Measurements from ENCODE around the gene SLC46A3. TPM values are rescaled to one million over a fixed set of nuclear protein-coding genes. Genes with fewer than 3 reads are reported as not detected.

The SLC46A3 gene
- total RNA-seq, 1 experiment from 2014 or later = 8.1 TPM

- no peaks in the 10 kb centered on the region for H3K9me3 Mint-ChIP-seq (ENCODE audit: unreplicated experiment)
- DNase-seq (ENCODE audit: unreplicated experiment) = no peak
- no peak overlapping the region for H3K27ac Mint-ChIP-seq (ENCODE audit: low read depth, unreplicated experiment)
- TF ChIP-seq, protein P1, sequence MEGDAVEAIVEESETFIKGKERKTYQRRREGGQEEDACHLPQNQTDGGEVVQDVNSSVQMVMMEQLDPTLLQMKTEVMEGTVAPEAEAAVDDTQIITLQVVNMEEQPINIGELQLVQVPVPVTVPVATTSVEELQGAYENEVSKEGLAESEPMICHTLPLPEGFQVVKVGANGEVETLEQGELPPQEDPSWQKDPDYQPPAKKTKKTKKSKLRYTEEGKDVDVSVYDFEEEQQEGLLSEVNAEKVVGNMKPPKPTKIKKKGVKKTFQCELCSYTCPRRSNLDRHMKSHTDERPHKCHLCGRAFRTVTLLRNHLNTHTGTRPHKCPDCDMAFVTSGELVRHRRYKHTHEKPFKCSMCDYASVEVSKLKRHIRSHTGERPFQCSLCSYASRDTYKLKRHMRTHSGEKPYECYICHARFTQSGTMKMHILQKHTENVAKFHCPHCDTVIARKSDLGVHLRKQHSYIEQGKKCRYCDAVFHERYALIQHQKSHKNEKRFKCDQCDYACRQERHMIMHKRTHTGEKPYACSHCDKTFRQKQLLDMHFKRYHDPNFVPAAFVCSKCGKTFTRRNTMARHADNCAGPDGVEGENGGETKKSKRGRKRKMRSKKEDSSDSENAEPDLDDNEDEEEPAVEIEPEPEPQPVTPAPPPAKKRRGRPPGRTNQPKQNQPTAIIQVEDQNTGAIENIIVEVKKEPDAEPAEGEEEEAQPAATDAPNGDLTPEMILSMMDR (IDR thresholded peaks at IDR 0.05; ENCODE audit: unreplicated experiment) = no peak
- intact Hi-C loops (cut with micrococcal nuclease) = no loop called here
- no TSS peak for BruUV-seq (replicated peaks)
- POLR2A ChIA-PET = interaction anchor here (0.9 kb wide), 1 partner anchor 12 kb away, joined by 4 read pairs; the partner anchor contains the start of gene SLC46A3
- H3K36me3 Mint-ChIP-seq (ENCODE audit: insufficient read depth, unreplicated experiment) = no peaks in the 10 kb centered on the region
- CTCF ChIA-PET = no interaction called here
- H3K4me1 Mint-ChIP-seq (ENCODE audit: insufficient read depth, unreplicated experiment) = no peaks in the 10 kb centered on the region
- no peaks in the 10 kb centered on the region for H3K27me3 Mint-ChIP-seq (ENCODE audit: insufficient read depth, unreplicated experiment)
- H3K4me3 Mint-ChIP-seq (ENCODE audit: unreplicated experiment) = no peak overlapping the region
Measured at GRCh38 chr13:28730762-28731161, 12.0 kb upstream of the SLC46A3 start.

GRCh38 chr13:28729541-28729940 lies 10.8 kb upstream of the SLC46A3 start:
- H3K27me3 Mint-ChIP-seq (ENCODE audit: insufficient read depth, unreplicated experiment) = no peaks in the 10 kb centered on the region
- no peak for DNase-seq (ENCODE audit: unreplicated experiment)
- H3K27ac Mint-ChIP-seq (ENCODE audit: low read depth, unreplicated experiment) = no peak overlapping the region
- no TSS peak for BruUV-seq (replicated peaks)
- H3K9me3 Mint-ChIP-seq (ENCODE audit: unreplicated experiment) = no peaks in the 10 kb centered on the region
- intact Hi-C loops (cut with micrococcal nuclease) = no loop called here
- TF ChIP-seq, protein P1 (IDR thresholded peaks at IDR 0.05; ENCODE audit: unreplicated experiment) = no peak
- H3K4me3 Mint-ChIP-seq (ENCODE audit: unreplicated experiment) = no peak overlapping the region
- ChIA-PET CTCF (interaction anchor here (0.7 kb wide), 1 partner anchor 19 kb away, joined by 3 read pairs; no protein-coding TSS in a partner anchor), POLR2A (interaction anchor here (0.9 to 1.4 kb wide), 2 partner anchors 9 to 11 kb away, joined by 3 to 4 read pairs; partner anchors contain the start of gene SLC46A3)
- H3K4me1 Mint-ChIP-seq (ENCODE audit: insufficient read depth, unreplicated experiment) = no peaks in the 10 kb centered on the region
- H3K36me3 Mint-ChIP-seq (ENCODE audit: insufficient read depth, unreplicated experiment) = no peaks in the 10 kb centered on the region

DNA sequence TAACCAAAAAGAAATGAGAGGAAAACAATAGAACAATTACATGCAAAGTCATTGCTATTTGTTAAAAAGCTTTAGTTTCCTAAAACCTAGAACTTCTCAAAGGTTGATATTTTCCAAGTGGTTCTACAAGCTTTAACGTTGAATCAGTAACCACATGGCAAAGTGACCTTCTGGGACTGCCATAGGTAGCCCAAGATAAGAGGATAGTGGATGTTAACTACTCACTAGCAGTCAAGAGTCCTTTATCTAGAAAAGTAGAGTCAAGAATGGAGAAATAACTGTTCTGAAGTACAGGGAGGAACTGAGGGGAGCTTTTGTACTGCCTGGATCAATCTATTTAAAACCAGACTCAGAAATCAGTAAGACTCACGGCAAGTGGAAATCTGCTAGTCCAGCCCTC lies 9.9 kb upstream of the SLC46A3 start:
- TF ChIP-seq, protein P1 (IDR thresholded peaks at IDR 0.05; ENCODE audit: unreplicated experiment) = no peak
- POLR2A ChIA-PET = interaction anchor here (0.8 to 1.6 kb wide), 4 partner anchors 9 to 12 kb away, joined by 3 to 4 read pairs (median 4); partner anchors contain the start of gene SLC46A3
- H3K4me3 Mint-ChIP-seq (ENCODE audit: unreplicated experiment) = no peak overlapping the region
- DNase-seq (ENCODE audit: unreplicated experiment) = no peak
- no peaks in the 10 kb centered on the region for H3K36me3 Mint-ChIP-seq (ENCODE audit: insufficient read depth, unreplicated experiment)
- H3K9me3 Mint-ChIP-seq (ENCODE audit: unreplicated experiment) = no peaks in the 10 kb centered on the region
- BruUV-seq (replicated peaks) = no TSS peak
- H3K27ac Mint-ChIP-seq (ENCODE audit: low read depth, unreplicated experiment) = no peak overlapping the region
- CTCF ChIA-PET = no interaction called here
- intact Hi-C loops (cut with micrococcal nuclease) = no loop called here
- no peaks in the 10 kb centered on the region for H3K4me1 Mint-ChIP-seq (ENCODE audit: insufficient read depth, unreplicated experiment)
- no peaks in the 10 kb centered on the region for H3K27me3 Mint-ChIP-seq (ENCODE audit: insufficient read depth, unreplicated experiment)

DNA sequence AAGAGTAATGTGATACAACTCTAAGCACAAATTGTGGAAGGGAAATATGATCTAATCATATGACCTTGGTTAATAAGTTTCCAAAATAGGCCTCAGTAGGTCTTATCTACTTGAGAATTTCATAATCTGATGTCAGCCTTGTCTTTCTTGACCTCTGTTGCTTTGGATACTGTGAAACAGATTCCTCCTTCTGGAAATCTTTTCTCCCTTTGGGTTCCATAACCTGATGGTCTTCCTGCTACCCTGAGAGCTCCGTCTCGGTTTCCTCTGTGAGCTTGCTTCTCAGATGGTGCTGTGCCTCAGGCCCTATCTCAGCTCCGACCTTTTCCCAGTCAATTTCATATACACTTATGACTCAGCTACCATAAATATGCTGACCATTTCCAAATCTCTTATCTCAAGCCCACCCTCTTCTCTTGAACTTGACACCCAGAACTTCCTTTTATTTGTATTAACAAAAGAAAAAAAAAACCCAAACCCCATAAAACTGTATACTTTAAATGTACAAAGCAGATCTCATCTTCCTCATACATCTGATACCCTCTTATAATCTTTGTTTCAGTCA lies 6.4 kb upstream of the SLC46A3 start:
- H3K27me3 Mint-ChIP-seq (ENCODE audit: insufficient read depth, unreplicated experiment) = no peaks in the 10 kb centered on the region
- no peak overlapping the region for H3K27ac Mint-ChIP-seq (ENCODE audit: low read depth, unreplicated experiment)
- TF ChIP-seq, protein P1 (IDR thresholded peaks at IDR 0.05; ENCODE audit: unreplicated experiment) = no peak
- no peak overlapping the region for H3K4me3 Mint-ChIP-seq (ENCODE audit: unreplicated experiment)
- H3K36me3 Mint-ChIP-seq (ENCODE audit: insufficient read depth, unreplicated experiment) = no peaks in the 10 kb centered on the region
- H3K4me1 Mint-ChIP-seq (ENCODE audit: insufficient read depth, unreplicated experiment) = peaks cover under 1% of the 10 kb centered on the region
- intact Hi-C loops (cut with micrococcal nuclease) = no loop called here
- no TSS peak for BruUV-seq (replicated peaks)
- ChIA-PET POLR2A (no interaction called here), CTCF (interaction anchor here (0.6 to 1.1 kb wide), 2 partner anchors 29 to 41 kb away, joined by 3 read pairs; no protein-coding TSS in a partner anchor)
- no peaks in the 10 kb centered on the region for H3K9me3 Mint-ChIP-seq (ENCODE audit: unreplicated experiment)
- DNase-seq (ENCODE audit: unreplicated experiment) = no peak

All from MCF 10A (cell line).